T-helper 2 cell treated with Interferon-gamma antibody and Interleukin-4, amounts not matched to agents 100 ng/mL and 5 ng/mL, for 36 hours (primary cell): ENCODE results near the gene DSTN. TPM values are rescaled to one million over a fixed set of nuclear protein-coding genes. Genes with fewer than 3 reads are reported as not detected.

ENCODE experiments used
- total RNA-seq: library from RNA; stranded (reverse); gene quantifications from 2 replicates; pipeline ENCODE4 v1.2.3, GENCODE V29; 2022

Gene DSTN
- total RNA-seq, 1 donor from 2014 or later: 87.8 TPM

Other genes with a start within 250 kb of the DSTN start
- 3.7 and 4.1 TPM in 2 replicates for gene BFSP1, start 38.7 kb upstream of the DSTN start, total RNA-seq
- gene RRBP1, start 112.2 kb downstream of the DSTN start, total RNA-seq: 83.0 and 83.8 TPM in 2 replicates
- not detected in 2 replicates for gene BANF2, start 129.9 kb downstream of the DSTN start, total RNA-seq